Measurements from ENCODE around the gene SEPTIN8.

The SEPTIN8 gene

DNA sequence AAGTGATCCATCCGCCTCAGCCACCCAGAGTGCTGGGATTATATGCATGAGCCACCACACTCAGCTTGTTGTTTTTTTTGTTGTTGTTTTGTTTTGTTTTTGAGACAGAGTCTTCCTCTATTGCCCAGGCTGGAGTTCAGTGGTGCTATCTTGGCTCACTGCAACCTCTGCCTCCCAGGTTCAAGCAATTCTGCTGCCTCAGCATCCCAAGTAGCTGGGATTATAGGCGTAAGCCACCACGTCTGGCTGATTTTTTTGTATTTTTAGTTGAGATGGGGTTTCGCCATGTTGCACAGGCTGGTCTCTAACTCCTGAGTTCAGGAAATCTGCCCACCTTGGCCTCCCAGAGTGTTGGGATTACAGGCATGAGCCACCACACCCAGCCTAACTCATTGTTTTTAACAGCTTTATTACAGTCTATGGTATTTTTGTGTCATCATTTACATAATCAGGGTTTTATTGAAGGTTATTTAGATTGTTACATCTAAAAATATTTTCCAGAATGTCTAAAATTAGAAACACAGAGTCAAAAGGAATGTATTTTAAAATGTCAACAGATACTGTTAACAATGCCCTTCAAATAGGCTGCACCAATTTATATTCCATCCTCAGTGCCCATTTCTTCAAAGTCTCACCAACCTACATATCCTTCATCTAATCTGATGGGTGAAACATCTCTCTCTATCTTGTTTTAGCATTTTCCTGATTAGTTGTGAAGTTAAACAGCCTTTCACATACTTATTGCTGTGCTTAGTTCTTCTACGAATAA lies 58.3 kb downstream of the SEPTIN8 start:
- DNase-seq (ENCODE audit: low read depth in 1 of 2, low spot score in 1 of 2) = no peak

DNA sequence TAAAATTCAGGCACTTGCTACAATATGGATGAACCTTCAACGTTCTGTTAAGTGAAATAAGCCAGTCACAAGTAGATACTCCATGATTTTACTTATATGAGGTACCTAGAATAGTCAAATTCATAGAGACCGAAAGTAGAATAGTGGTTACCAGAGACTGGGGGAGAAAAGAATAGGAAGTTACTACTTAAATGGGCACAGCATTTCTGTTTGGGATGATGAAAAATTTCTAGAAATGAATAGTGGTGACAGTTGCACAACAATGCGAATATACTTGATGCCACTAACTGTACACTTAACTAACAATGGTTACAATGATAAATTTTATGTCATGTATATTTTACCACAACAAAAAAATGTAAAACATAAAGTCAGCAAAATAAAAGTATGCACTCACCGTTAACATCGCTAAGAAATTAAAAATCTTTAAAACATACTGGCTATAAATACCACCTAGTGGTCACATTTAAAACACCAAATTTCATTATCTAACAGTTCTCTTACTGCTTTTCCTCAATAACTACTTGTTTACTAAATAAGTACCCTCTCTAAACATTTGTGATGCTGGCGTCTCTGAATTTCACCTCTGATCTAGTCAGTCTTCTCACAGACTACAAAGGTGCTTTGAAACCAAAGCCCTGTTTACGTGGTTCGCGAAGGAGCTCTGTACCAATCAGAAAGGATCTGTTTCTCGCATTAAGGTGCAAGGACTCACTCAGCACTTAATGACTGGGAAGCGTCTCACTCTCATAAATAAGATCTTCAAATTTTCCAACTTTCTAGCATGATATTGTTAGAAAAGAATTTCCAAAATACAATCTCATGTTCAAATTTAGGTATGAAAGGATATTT lies 62.4 kb downstream of the SEPTIN8 start:
- DNase-seq (ENCODE audit: low read depth in 1 of 2, low spot score in 1 of 2) = no peak

DNA sequence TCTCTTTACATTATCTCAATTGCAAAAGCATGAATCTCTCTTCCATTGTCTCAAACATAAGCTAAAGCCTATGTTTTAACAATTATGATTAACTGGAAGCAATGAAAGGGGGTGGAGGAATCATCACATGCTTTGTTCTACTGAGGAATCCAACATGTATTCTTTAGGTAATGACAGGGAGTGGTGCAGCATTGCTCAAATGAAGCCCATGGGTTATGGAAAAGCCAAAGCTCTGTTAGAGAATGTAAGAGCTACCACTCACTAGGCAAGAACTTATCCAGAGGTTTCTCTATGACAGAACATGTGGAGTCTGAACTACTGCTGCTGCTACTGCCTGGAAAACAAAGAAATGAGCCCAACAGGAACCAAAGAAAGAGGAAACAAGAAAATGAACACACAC lies 68.4 kb downstream of the SEPTIN8 start:
- no peak for DNase-seq (ENCODE audit: low read depth in 1 of 2, low spot score in 1 of 2)

DNA sequence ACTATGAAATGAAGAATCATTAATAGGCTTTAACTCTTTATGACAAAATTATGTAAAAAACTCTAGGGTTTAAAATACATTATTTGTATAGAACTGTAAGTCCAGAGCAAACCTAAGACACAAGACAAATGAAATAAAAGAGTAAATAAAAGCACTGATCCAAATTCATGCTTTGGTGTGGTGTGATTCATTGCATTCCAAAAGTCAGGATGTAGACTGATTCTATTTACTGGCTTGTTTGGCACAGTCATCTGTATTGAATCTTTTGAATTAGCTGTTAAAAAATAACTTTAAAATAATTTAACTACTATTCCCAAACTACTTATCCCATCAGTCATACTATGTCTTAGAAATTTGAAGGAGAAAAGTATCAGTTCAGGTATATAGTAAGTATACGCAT lies 72.2 kb downstream of the SEPTIN8 start:
- DNase-seq (ENCODE audit: low read depth in 1 of 2, low spot score in 1 of 2) = no peak
